Endometrial microvascular endothelial cells (primary cell): ENCODE results near the gene PNPLA1. TPM values are rescaled to one million over a fixed set of nuclear protein-coding genes. Genes with fewer than 3 reads are reported as not detected.

ENCODE experiments used
- in situ Hi-C: cut with HindIII; loops from 2 replicates; pipeline ENCODE4 v1.10.0; 2017; ENCODE audit warnings: low sequenced_read_pairs, low pct_unique_long_range_greater_than_20kb; ENCODE audit errors: inconsistent ontology term
- total RNA-seq: library from RNA; depleted of rRNA; stranded (reverse); fragments of >200 nt; gene quantifications from one replicate; pipeline ENCODE4 v1.2.3, GENCODE V29; 2015; ENCODE audit errors: inconsistent ontology term

The PNPLA1 gene
- total RNA-seq: not detected

GRCh38 chr6:36269834-36270705, at the start of gene PNPLA1:
PNPLA1 (plus strand) TSS chr6:36270060; CDS start chr6:36270460, 400 bp downstream.
- in situ Hi-C loops: no loop called here

- in situ Hi-C loops: no loop called here
Measured at GRCh38 chr6:36220226-36220625, 49.6 kb upstream of the PNPLA1 start.

GRCh38 chr6:36221674-36222073, 48.2 kb upstream of the PNPLA1 start:
- in situ Hi-C loops: no loop called here

GRCh38 chr6:36222924-36223323, 46.9 kb upstream of the PNPLA1 start:
- in situ Hi-C loops: no loop called here

GRCh38 chr6:36223706-36224105, 46.2 kb upstream of the PNPLA1 start:
- in situ Hi-C loops: no loop called here

- in situ Hi-C loops: no loop called here
Measured at GRCh38 chr6:36224918-36225461, 44.9 kb upstream of the PNPLA1 start.

- in situ Hi-C loops: no loop called here
Measured at GRCh38 chr6:36226438-36227047, 43.3 kb upstream of the PNPLA1 start.

- in situ Hi-C loops: no loop called here
Measured at GRCh38 chr6:36227379-36228228, 42.3 kb upstream of the PNPLA1 start.

GRCh38 chr6:36229223-36229622, 40.6 kb upstream of the PNPLA1 start:
- in situ Hi-C loops: no loop called here

- in situ Hi-C loops: no loop called here
Measured at GRCh38 chr6:36230371-36230770, 39.5 kb upstream of the PNPLA1 start.

- in situ Hi-C loops: no loop called here
Measured at GRCh38 chr6:36232172-36232571, 37.7 kb upstream of the PNPLA1 start.

- in situ Hi-C loops: no loop called here
Measured at GRCh38 chr6:36235309-36235708, 34.6 kb upstream of the PNPLA1 start.

GRCh38 chr6:36235862-36236261, 34.0 kb upstream of the PNPLA1 start:
- in situ Hi-C loops: no loop called here

GRCh38 chr6:36239774-36240173, 30.1 kb upstream of the PNPLA1 start:
- in situ Hi-C loops: no loop called here

- in situ Hi-C loops: no loop called here
Measured at GRCh38 chr6:36241728-36242127, 28.1 kb upstream of the PNPLA1 start.

GRCh38 chr6:36242161-36242560, 27.7 kb upstream of the PNPLA1 start:
- in situ Hi-C loops: no loop called here

- in situ Hi-C loops: no loop called here
Measured at GRCh38 chr6:36242626-36243025, 27.2 kb upstream of the PNPLA1 start.

GRCh38 chr6:36243562-36244212, 26.2 kb upstream of the PNPLA1 start:
- in situ Hi-C loops: no loop called here
